B cell (primary cell): ENCODE measurements around the gene LGR5. TPM values are rescaled to one million over a fixed set of nuclear protein-coding genes. Genes with fewer than 3 reads are reported as not detected.

ENCODE experiments used
- ATAC-seq: fragments of 200-7000 bp; cut with Tn5 transposase; one replicate; pipeline ENCODE4 v1.10.0; 2021; ENCODE audit warnings: low read depth, mild to moderate bottlenecking, moderate number of reproducible peaks, moderate library complexity
- CTCF ChIA-PET: fragments of 350-600 bp; sonication (Branson Sonifier 250); formaldehyde crosslinking; loops from one replicate; lab custom pipeline; 2021; ENCODE audit warnings: antibody characterized with exemption, inconsistent platforms; lab: Charles Lee
- POLR2A ChIA-PET: fragments of 350-600 bp; sonication (Branson Sonifier 250); formaldehyde crosslinking; loops from one replicate; lab custom pipeline; 2021; ENCODE audit warnings: antibody characterized with exemption; lab: Charles Lee
- DNase-seq: peaks from one replicate; pipeline ENCODE4 v3.0.0; 2013
- H2AFZ ChIP-seq: 2 replicates; pipeline ENCODE4 v1.6.1; 2012; ENCODE audit warnings: mild to moderate bottlenecking, low read depth, low read length; ENCODE audit not compliant: insufficient read depth, poor library complexity, severe bottlenecking
- H3K27ac ChIP-seq, 2 donors: 1 replicate in 1 of 2; 2 replicates in 1 of 2; pipeline ENCODE4 v1.5.1; 2012 to 2013; ENCODE audit warnings: low read length in 2 of 2, mild to moderate bottlenecking in 2 of 2, moderate library complexity in 1 of 2
- H3K27me3 ChIP-seq, 4 experiments: fragments of 200-600 bp in 1 of 4; sonication (generic) in 1 of 4; replicated peaks in 1 of 4; 1 replicate in 2 of 4; 2 replicates in 2 of 4; pipeline versions ENCODE4 v1.6.1 to v1.7.0; 2013 to 2016; ENCODE audit warnings: low read length in 3 of 4, mild to moderate bottlenecking in 2 of 4, mixed read lengths in 1 of 4, moderate library complexity in 1 of 4; ENCODE audit not compliant: insufficient read depth in 4 of 4, control insufficient read depth in 3 of 4; ENCODE audit errors: control extremely low read depth in 1 of 4
- H3K36me3 ChIP-seq, 2 experiments: replicated peaks in 1 of 2; 1 replicate in 1 of 2; 2 replicates in 1 of 2; pipeline versions ENCODE4 v1.6.1 to v1.7.1; 2013; ENCODE audit warnings: low read length in 1 of 2; ENCODE audit not compliant: insufficient read depth in 2 of 2, control insufficient read depth in 1 of 2; ENCODE audit errors: control extremely low read depth in 1 of 2, extremely low read depth in 1 of 2
- H3K4me1 ChIP-seq, 2 donors: fragments of 200-600 bp in 1 of 2; sonication (generic) in 1 of 2; 1 replicate in 1 of 2; 2 replicates in 1 of 2; pipeline versions ENCODE4 v1.5.1 to v1.6.1; 2013 to 2017; ENCODE audit warnings: low read length in 2 of 2; ENCODE audit not compliant: control insufficient read depth in 2 of 2, insufficient read depth in 2 of 2
- H3K4me2 ChIP-seq: replicated peaks from 2 replicates; pipeline ENCODE3; 2012; ENCODE audit warnings: mild to moderate bottlenecking, low read depth, low read length; ENCODE audit not compliant: poor library complexity, severe bottlenecking
- H3K4me3 ChIP-seq, 5 experiments: fragments of 200-600 bp in 1 of 5; sonication (generic) in 1 of 5; 1 replicate in 3 of 5; 2 replicates in 2 of 5; pipeline versions ENCODE4 v1.5.1 to v1.7.0; 2011 to 2016; ENCODE audit warnings: low read length in 4 of 5, mild to moderate bottlenecking in 4 of 5, low read depth in 2 of 5, control low read depth in 1 of 5, moderate library complexity in 1 of 5; ENCODE audit not compliant: insufficient read depth in 1 of 5; ENCODE audit errors: control extremely low read depth in 1 of 5, extremely low read depth in 1 of 5
- H3K79me2 ChIP-seq: fragments of 200-600 bp; sonication (generic); one replicate; pipeline ENCODE4 v1.6.0; 2016; ENCODE audit warnings: low read length; ENCODE audit not compliant: control insufficient read depth, insufficient read depth
- H3K9ac ChIP-seq: fragments of 200-600 bp; sonication (generic); 2 replicates; pipeline ENCODE4 v1.6.1; 2017; ENCODE audit warnings: mild to moderate bottlenecking, low read length, moderate library complexity
- H3K9me3 ChIP-seq, 3 donors: one replicate each; pipeline versions ENCODE4 v1.6.1 to v1.7.1; 2013; ENCODE audit warnings: low read length in 2 of 3; ENCODE audit not compliant: control insufficient read depth in 2 of 3, insufficient read depth in 1 of 3; ENCODE audit errors: control extremely low read depth in 1 of 3
- H4K20me1 ChIP-seq: 2 replicates; pipeline ENCODE4 v1.6.0; 2012; ENCODE audit warnings: mild to moderate bottlenecking, low read length; ENCODE audit not compliant: insufficient read depth, control insufficient read depth, poor library complexity, severe bottlenecking
- H3K27ac Mint-ChIP-seq: one replicate; pipeline ENCODE4 v1.8.0; 2021; ENCODE audit warnings: mixed read lengths
- H3K27me3 Mint-ChIP-seq: one replicate; pipeline ENCODE4 v1.8.0; 2021; ENCODE audit warnings: mixed read lengths
- H3K4me1 Mint-ChIP-seq: one replicate; pipeline ENCODE4 v1.8.0; 2021; ENCODE audit warnings: mixed read lengths
- H3K4me3 Mint-ChIP-seq: one replicate; pipeline ENCODE4 v1.8.0; 2021; ENCODE audit warnings: mixed read lengths
- H3K9me3 Mint-ChIP-seq: one replicate; pipeline ENCODE4 v1.8.0; 2022; ENCODE audit warnings: mixed read lengths; ENCODE audit not compliant: insufficient read depth
- EZH2 ChIP-seq: IDR thresholded peaks from 2 replicates; pipeline ENCODE4 v1.6.1; 2012; ENCODE audit warnings: borderline replicate concordance, low read depth, mild to moderate bottlenecking, moderate library complexity, low read length; ENCODE audit not compliant: insufficient read depth, poor library complexity, severe bottlenecking
- whole genome bisulfite sequencing: methylation state at CpG from one replicate; pipeline ENCODE4 v1.1.5; 2013; ENCODE audit warnings: missing lambda C conversion rate; ENCODE audit not compliant: insufficient coverage; 5-methylcytosine and 5-hydroxymethylcytosine counted together
- intact Hi-C: fragments of 100-400 bp; cut with micrococcal nuclease; formaldehyde crosslinking; loops from one replicate; pipeline ENCODE4 v1.10.0; 2022
- polyA plus RNA-seq: library from polyadenylated mRNA; depleted of rRNA; stranded (reverse); fragments of >200 nt; gene quantifications from 2 replicates; pipeline ENCODE4 v1.2.3, GENCODE V29; 2012
- total RNA-seq, 2 donors: library from RNA; stranded (reverse); fragments of 120-200 nt in 1 of 2; gene quantifications; 1 replicate in 1 of 2; 2 replicates in 1 of 2; pipeline versions ENCODE4 v1.2.3 to v1.2.4, GENCODE V29; 2013 to 2022
- TF ChIP-seq, protein P1 (sequence below): fragments of 200-600 bp; IDR thresholded peaks from one replicate; pipeline ENCODE4 v1.8.0; 2022; ENCODE audit warnings: antibody characterized with exemption, mild to moderate bottlenecking

Gene LGR5
- total and polyA plus RNA-seq, 2 donors (not counting 1 experiment from before 2014, with no cell fraction given) = 0.06 TPM; not detected in 1

DNA sequence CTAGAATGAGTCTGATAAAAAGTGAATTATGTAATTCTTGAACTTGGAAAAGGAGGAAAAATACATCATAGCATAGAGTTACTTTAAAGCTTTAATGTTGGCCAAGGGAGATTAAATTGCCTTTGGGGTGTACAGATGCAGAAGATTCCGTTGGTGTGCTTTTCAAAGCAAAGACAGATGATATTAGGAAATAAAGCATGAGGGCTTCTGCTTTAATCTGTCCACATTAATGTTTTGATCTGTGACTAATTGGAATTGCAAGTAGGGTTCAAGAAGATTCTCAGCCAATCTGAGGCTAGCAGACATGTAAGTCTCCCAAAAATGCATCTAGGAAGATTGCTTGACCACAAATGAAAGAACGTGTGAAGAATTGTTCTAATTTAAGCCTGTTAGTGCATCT lies 35.2 kb downstream of the LGR5 start:
- Histone ChIP-seq H3K27me3 (no peaks in the 10 kb centered on the region), H3K4me1 (no peaks in the 10 kb centered on the region), H2AFZ (no peak overlapping the region), H3K9me3 (no peaks in the 10 kb centered on the region), H3K4me3 (no peak overlapping the region), H3K36me3 (no peaks in the 10 kb centered on the region), H3K4me2 (no peak overlapping the region), H4K20me1 (no peaks in the 10 kb centered on the region), H3K9ac (no peak overlapping the region), H3K79me2 (no peaks in the 10 kb centered on the region), H3K27ac (no peak overlapping the region)
- Mint-ChIP-seq H3K27me3 (peaks cover 22% of the 10 kb centered on the region), H3K9me3 (no peaks in the 10 kb centered on the region), H3K4me1 (no peaks in the 10 kb centered on the region), H3K27ac (no peak overlapping the region), H3K4me3 (no peak overlapping the region)
- no peak for DNase-seq
- ChIA-PET POLR2A (no interaction called here), CTCF (no interaction called here)
- TF ChIP-seq EZH2 = no peak
- TF ChIP-seq, protein P1, sequence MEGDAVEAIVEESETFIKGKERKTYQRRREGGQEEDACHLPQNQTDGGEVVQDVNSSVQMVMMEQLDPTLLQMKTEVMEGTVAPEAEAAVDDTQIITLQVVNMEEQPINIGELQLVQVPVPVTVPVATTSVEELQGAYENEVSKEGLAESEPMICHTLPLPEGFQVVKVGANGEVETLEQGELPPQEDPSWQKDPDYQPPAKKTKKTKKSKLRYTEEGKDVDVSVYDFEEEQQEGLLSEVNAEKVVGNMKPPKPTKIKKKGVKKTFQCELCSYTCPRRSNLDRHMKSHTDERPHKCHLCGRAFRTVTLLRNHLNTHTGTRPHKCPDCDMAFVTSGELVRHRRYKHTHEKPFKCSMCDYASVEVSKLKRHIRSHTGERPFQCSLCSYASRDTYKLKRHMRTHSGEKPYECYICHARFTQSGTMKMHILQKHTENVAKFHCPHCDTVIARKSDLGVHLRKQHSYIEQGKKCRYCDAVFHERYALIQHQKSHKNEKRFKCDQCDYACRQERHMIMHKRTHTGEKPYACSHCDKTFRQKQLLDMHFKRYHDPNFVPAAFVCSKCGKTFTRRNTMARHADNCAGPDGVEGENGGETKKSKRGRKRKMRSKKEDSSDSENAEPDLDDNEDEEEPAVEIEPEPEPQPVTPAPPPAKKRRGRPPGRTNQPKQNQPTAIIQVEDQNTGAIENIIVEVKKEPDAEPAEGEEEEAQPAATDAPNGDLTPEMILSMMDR = no peak
- intact Hi-C loops = no loop called here
- no peak for ATAC-seq
- WGBS = no CpG with 5 or more reads among the region's 2 CpGs

DNA sequence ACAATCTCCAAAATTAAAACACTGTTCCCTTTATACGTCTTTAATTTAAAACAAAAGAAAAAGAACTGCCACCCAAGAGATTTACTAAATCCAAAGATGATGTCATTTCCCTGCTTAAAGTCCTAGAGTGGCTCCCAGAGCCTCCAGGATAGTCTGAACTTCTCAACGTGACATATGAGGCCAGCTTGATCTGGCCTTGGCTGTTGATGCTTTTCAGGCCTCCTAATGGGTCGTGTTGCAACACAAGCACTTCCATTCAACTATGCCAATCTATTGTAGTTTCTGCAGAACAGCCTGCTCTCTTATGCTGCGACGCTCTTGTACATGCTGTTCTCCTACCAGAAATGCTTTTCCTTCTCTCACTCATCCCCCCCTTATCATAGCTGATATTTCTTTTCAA lies 35.7 kb downstream of the LGR5 start:
- no peak overlapping the region for H3K27ac ChIP-seq
- H3K9ac ChIP-seq = no peak overlapping the region
- no peaks in the 10 kb centered on the region for H3K79me2 ChIP-seq
- DNase-seq (no peak), ATAC-seq (no peak)
- no peaks in the 10 kb centered on the region for H4K20me1 ChIP-seq
- H2AFZ ChIP-seq = no peak overlapping the region
- intact Hi-C loops = no loop called here
- H3K4me3 ChIP-seq = no peak overlapping the region
- TF ChIP-seq EZH2 = no peak
- TF ChIP-seq, protein P1 = no peak
- no peaks in the 10 kb centered on the region for H3K36me3 ChIP-seq
- H3K27me3 ChIP-seq = no peaks in the 10 kb centered on the region
- Mint-ChIP-seq H3K27me3 (peaks cover 18% of the 10 kb centered on the region), H3K9me3 (no peaks in the 10 kb centered on the region), H3K4me1 (no peaks in the 10 kb centered on the region), H3K27ac (no peak overlapping the region), H3K4me3 (no peak overlapping the region)
- POLR2A ChIA-PET = no interaction called here
- no peaks in the 10 kb centered on the region for H3K9me3 ChIP-seq
- H3K4me2 ChIP-seq = no peak overlapping the region
- WGBS = 90% methylated on average over 5 of the region's 5 CpGs
- no peaks in the 10 kb centered on the region for H3K4me1 ChIP-seq
- CTCF ChIA-PET = no interaction called here
